ENCODE measurements around the gene AFF4.

- no peak for TF ChIP-seq CREB1 (CRISPR knock-in tag; IDR thresholded peaks at IDR 0.05)
- no peak for TF ChIP-seq NR1H2 (CRISPR knock-in tag; IDR thresholded peaks at IDR 0.05)
- no peak for TF ChIP-seq CTCF (IDR thresholded peaks at IDR 0.05)
- no peak for TF ChIP-seq USF2 (CRISPR knock-in tag; IDR thresholded peaks at IDR 0.05)
- no peak for TF ChIP-seq NR2C2 (CRISPR knock-in tag; IDR thresholded peaks at IDR 0.05)
- no peak for TF ChIP-seq ESRRA (CRISPR knock-in tag; IDR thresholded peaks at IDR 0.05; ENCODE audit: borderline replicate concordance)
These were observed 136.9 kb downstream of the AFF4 start for GRCh38 chr5:132826424-132827082.
